Eye (tissue), 1 donor: Measurements from ENCODE around the gene PNPLA6.

Experiments
- DNase-seq: peaks from one replicate; pipeline ENCODE4 v3.0.0-alpha.2; 2015

PNPLA6 gene

GRCh38 chr19:7602935-7603497 lies 67.5 kb downstream of the PNPLA6 start:
- no peak for DNase-seq

- no peak for DNase-seq
These were observed 68.4 kb downstream of the PNPLA6 start for GRCh38 chr19:7603919-7604318.

GRCh38 chr19:7605490-7606222 lies 70.1 kb downstream of the PNPLA6 start:
- peak; percentile 25 for DNase-seq

DNA sequence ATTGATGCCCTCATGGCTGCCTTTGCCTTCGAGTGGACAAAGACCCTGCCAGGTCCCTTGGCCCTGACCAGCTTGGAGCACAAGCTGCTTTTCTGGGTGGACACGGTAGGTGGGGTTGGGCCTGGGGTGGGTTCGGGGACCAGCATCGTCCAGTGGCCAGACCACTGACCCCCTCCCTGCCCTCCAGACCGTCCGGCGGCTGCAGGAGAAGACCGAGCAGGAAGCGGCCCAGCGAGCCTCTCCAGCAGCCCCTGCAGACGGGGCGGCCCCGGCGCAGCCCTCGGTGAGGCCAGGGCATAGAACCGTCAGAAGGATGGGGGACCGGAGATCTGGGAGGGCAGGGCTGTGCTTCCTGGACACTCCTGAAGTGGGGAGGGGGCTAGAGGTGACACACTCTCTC lies 70.8 kb downstream of the PNPLA6 start:
- no peak for DNase-seq

- DNase-seq: no peak
These were observed 71.8 kb downstream of the PNPLA6 start for GRCh38 chr19:7607212-7607873.

GRCh38 chr19:7607874-7608560 lies 72.5 kb downstream of the PNPLA6 start:
- DNase-seq: no peak

- DNase-seq: no peak
These were observed 75.1 kb downstream of the PNPLA6 start for GRCh38 chr19:7610491-7611240.
